Vagina (tissue), 2 donors: ENCODE measurements around the gene PLPP2.

Source experiments
- CTCF ChIP-seq, 3 experiments: fragments of 450-650 bp in 2 of 3; fragments of 200-600 bp in 1 of 3; sonication (generic) in 1 of 3; IDR thresholded peaks; one replicate each; pipeline ENCODE4 v1.5.1; 2017 to 2019; ENCODE audit warnings: antibody characterized with exemption in 3 of 3, mild to moderate bottlenecking in 2 of 3, moderate library complexity in 2 of 3
- POLR2A ChIP-seq, 2 donors: fragments of 450-650 bp; IDR thresholded peaks; one replicate each; pipeline ENCODE4 v1.6.1; 2017; ENCODE audit warnings: antibody characterized with exemption in 2 of 2, mild to moderate bottlenecking in 2 of 2, moderate library complexity in 2 of 2

- TF ChIP-seq CTCF (IDR thresholded peaks at IDR 0.05) (no peak), POLR2A (IDR thresholded peaks at IDR 0.05) (no peak)
Measured at GRCh38 chr19:313988-314815, 23.0 kb upstream of the PLPP2 start.
